HUES6 (cell line): ENCODE results near the gene CLDN20.
"Not testable (repeated sequence)": the region's sequence is repeated elsewhere in the genome, so short reads cannot be mapped to it uniquely, and the experiment has no call there.

Experiments used
- H3K27ac ChIP-seq: 2 replicates; pipeline ENCODE4 v1.7.0; 2013; ENCODE audit warnings: low read depth, mild to moderate bottlenecking, low read length, inconsistent platforms
- H3K27me3 ChIP-seq: 2 replicates; pipeline ENCODE4 v1.6.1; 2013; ENCODE audit warnings: low read length; ENCODE audit not compliant: control insufficient read depth, insufficient read depth
- H3K36me3 ChIP-seq: 2 replicates; pipeline ENCODE4 v1.6.1; 2013; ENCODE audit warnings: low read length; ENCODE audit not compliant: control insufficient read depth, insufficient read depth
- H3K4me1 ChIP-seq: 2 replicates; pipeline ENCODE4 v1.6.1; 2013; ENCODE audit warnings: low read length; ENCODE audit not compliant: control insufficient read depth, insufficient read depth
- H3K4me3 ChIP-seq: 2 replicates; pipeline ENCODE4 v1.5.1; 2013; ENCODE audit warnings: low read depth, low read length
- H3K9ac ChIP-seq: one replicate; pipeline ENCODE4 v1.6.1; 2013; ENCODE audit warnings: mild to moderate bottlenecking, low read length
- H3K9me3 ChIP-seq: 2 replicates; pipeline ENCODE4 v1.6.1; 2013; ENCODE audit warnings: low read depth, low read length; ENCODE audit not compliant: control insufficient read depth, insufficient read depth

Gene CLDN20

GRCh38 chr6:155311086-155311485 is 47.3 kb downstream of the CLDN20 start:
- Histone ChIP-seq H3K36me3 (peaks cover 52% of the 10 kb centered on the region), H3K4me3 (no peak overlapping the region), H3K4me1 (0 out of 2 replicates have a peak, but pooled peaks cover 3% of the 10 kb centered on the region), H3K27ac (no peak overlapping the region), H3K9me3 (no peaks in the 10 kb centered on the region), H3K27me3 (no peaks in the 10 kb centered on the region), H3K9ac (no peak overlapping the region)

GRCh38 chr6:155311583-155311982 is 47.8 kb downstream of the CLDN20 start:
- Histone ChIP-seq H3K9ac (no peak overlapping the region), H3K4me1 (0 out of 2 replicates have a peak, but pooled peaks cover 3% of the 10 kb centered on the region), H3K27ac (no peak overlapping the region), H3K36me3 (peaks cover 47% of the 10 kb centered on the region), H3K9me3 (no peaks in the 10 kb centered on the region), H3K27me3 (no peaks in the 10 kb centered on the region), H3K4me3 (no peak overlapping the region)

GRCh38 chr6:155312950-155313349 is 49.1 kb downstream of the CLDN20 start:
- not testable (repeated sequence) for H3K27ac ChIP-seq, H3K27me3 ChIP-seq, H3K4me1 ChIP-seq, H3K9ac ChIP-seq, H3K9me3 ChIP-seq
- Histone ChIP-seq H3K4me3 (peak overlapping the region; percentile 88), H3K36me3 (peaks cover 35% of the 10 kb centered on the region)

GRCh38 chr6:155313602-155314091 is 49.8 kb downstream of the CLDN20 start:
- Histone ChIP-seq H3K9ac (peak overlapping the region; percentile 93), H3K4me1 (0 out of 2 replicates have a peak, but pooled peaks cover 3% of the 10 kb centered on the region), H3K27ac (peak overlapping the region; percentile 70), H3K36me3 (peaks cover 28% of the 10 kb centered on the region), H3K4me3 (peak overlapping the region; percentile 88), H3K27me3 (no peaks in the 10 kb centered on the region), H3K9me3 (no peaks in the 10 kb centered on the region)

- Histone ChIP-seq H3K9me3 (no peaks in the 10 kb centered on the region), H3K4me3 (peak within 1 kb of the TSS; percentile 88), H3K27me3 (no peaks in the 10 kb centered on the region), H3K4me1 (0 out of 2 replicates have a peak, but pooled peaks cover 3% of the 10 kb centered on the region), H3K27ac (peak within 1 kb of the TSS; percentile 70), H3K9ac (peak within 1 kb of the TSS; percentile 93), H3K36me3 (peaks cover 22% of the 10 kb centered on the region)
These were observed 50.4 kb downstream of the CLDN20 start, which contains the start of gene TFB1M for GRCh38 chr6:155314092-155314772. Gene TFB1M (minus strand): TSS chr6:155314484. CDS start chr6:155314428, 56 bp downstream.

- Histone ChIP-seq H3K36me3 (peaks cover 15% of the 10 kb centered on the region), H3K4me1 (0 out of 2 replicates have a peak, but pooled peaks cover 3% of the 10 kb centered on the region), H3K9ac (peak overlapping the region; percentile 76), H3K27ac (peak overlapping the region; percentile 24; the same call in 1 of the 2 replicates), H3K4me3 (peak overlapping the region; percentile 69), H3K9me3 (no peaks in the 10 kb centered on the region), H3K27me3 (no peaks in the 10 kb centered on the region)
These were observed 51.1 kb downstream of the CLDN20 start for GRCh38 chr6:155314773-155315515.

- Histone ChIP-seq H3K27ac (no peak overlapping the region), H3K4me1 (0 out of 2 replicates have a peak, but pooled peaks cover 3% of the 10 kb centered on the region), H3K9ac (no peak overlapping the region), H3K36me3 (peaks cover 10% of the 10 kb centered on the region), H3K9me3 (no peaks in the 10 kb centered on the region), H3K27me3 (no peaks in the 10 kb centered on the region), H3K4me3 (peak overlapping the region; percentile 69)
These were observed 51.7 kb downstream of the CLDN20 start for GRCh38 chr6:155315516-155315871.

GRCh38 chr6:155316419-155316818 is 52.6 kb downstream of the CLDN20 start:
- H3K4me3 ChIP-seq, result no peak overlapping the region
- H3K9ac ChIP-seq, result no peak overlapping the region
- 0 out of 2 replicates have a peak, but pooled peaks cover 3% of the 10 kb centered on the region for H3K4me1 ChIP-seq
- H3K36me3 ChIP-seq, result peaks cover 2% of the 10 kb centered on the region; the same call in 1 of the 2 replicates
- no peak overlapping the region for H3K27ac ChIP-seq
- H3K27me3 ChIP-seq, result no peaks in the 10 kb centered on the region
- H3K9me3 ChIP-seq, result no peaks in the 10 kb centered on the region

- no peaks in the 10 kb centered on the region for H3K36me3 ChIP-seq
- no peak overlapping the region for H3K27ac ChIP-seq
- no peaks in the 10 kb centered on the region for H3K9me3 ChIP-seq
These were observed 53.4 kb downstream of the CLDN20 start for GRCh38 chr6:155317186-155317585.

GRCh38 chr6:155319902-155320301 is 56.1 kb downstream of the CLDN20 start:
- Histone ChIP-seq H3K36me3 (no peaks in the 10 kb centered on the region), H3K27me3 (no peaks in the 10 kb centered on the region), H3K4me1 (no peaks in the 10 kb centered on the region), H3K9me3 (no peaks in the 10 kb centered on the region), H3K9ac (no peak overlapping the region), H3K4me3 (no peak overlapping the region), H3K27ac (no peak overlapping the region)

More at GRCh38 chr6:155317186-155317585, 53.4 kb downstream of the CLDN20 start:
- 0 out of 2 replicates have a peak, but pooled peaks cover 3% of the 10 kb centered on the region for H3K4me1 ChIP-seq
- no peaks in the 10 kb centered on the region for H3K27me3 ChIP-seq
- H3K4me3 ChIP-seq, result no peak overlapping the region
- H3K9ac ChIP-seq, result no peak overlapping the region

- H3K9me3 ChIP-seq, result no peaks in the 10 kb centered on the region
- no peak overlapping the region for H3K9ac ChIP-seq
- H3K4me3 ChIP-seq, result no peak overlapping the region
- H3K27ac ChIP-seq, result no peak overlapping the region
- H3K27me3 ChIP-seq, result no peaks in the 10 kb centered on the region
- peaks cover 24% of the 10 kb centered on the region for H3K4me1 ChIP-seq
- H3K36me3 ChIP-seq, result no peaks in the 10 kb centered on the region
These were observed 60.4 kb downstream of the CLDN20 start for GRCh38 chr6:155324172-155324571.
